Fibroblast of skin of left biceps (primary cell): ENCODE data around the gene MCM3AP.
A peak's percentile ranks its signal among the peaks of the same experiment; 100 is the strongest.
"Not testable (repeated sequence)": the region's sequence is repeated elsewhere in the genome, so short reads cannot be mapped to it uniquely, and the experiment has no call there.

ENCODE experiments used
- DNase-seq, 2 experiments: peaks; one replicate each; pipeline ENCODE4 v3.0.0-alpha.2; 2013; ENCODE audit warnings: low read depth in 2 of 2

MCM3AP gene

GRCh38 chr21:46311568-46311967, 26.2 kb upstream of the MCM3AP start:
- DNase-seq, result no peak

GRCh38 chr21:46310260-46310659, 24.8 kb upstream of the MCM3AP start:
- DNase-seq, result not testable (repeated sequence)

- DNase-seq, result no peak
These were observed 23.0 kb upstream of the MCM3AP start for GRCh38 chr21:46308431-46308830.

- no peak for DNase-seq
These were observed 22.2 kb upstream of the MCM3AP start for GRCh38 chr21:46307625-46308024.

GRCh38 chr21:46304955-46305354, 19.5 kb upstream of the MCM3AP start:
- DNase-seq, result no peak

- no peak for DNase-seq
These were observed 19.0 kb upstream of the MCM3AP start for GRCh38 chr21:46304437-46304836.

GRCh38 chr21:46301759-46302158, 16.3 kb upstream of the MCM3AP start:
- DNase-seq, result no peak

- DNase-seq, result no peak
These were observed 13.8 kb upstream of the MCM3AP start for GRCh38 chr21:46299167-46299566.

GRCh38 chr21:46297338-46298271, 12.2 kb upstream of the MCM3AP start:
- no peak for DNase-seq

- DNase-seq, result peak; percentile 70
These were observed 10.8 kb upstream of the MCM3AP start for GRCh38 chr21:46295996-46296752.

GRCh38 chr21:46295177-46295770, 9.9 kb upstream of the MCM3AP start:
- peak; percentile 50 for DNase-seq

- DNase-seq, result no peak
These were observed 9.3 kb upstream of the MCM3AP start for GRCh38 chr21:46294647-46295176.

GRCh38 chr21:46291561-46291960, 6.2 kb upstream of the MCM3AP start:
- DNase-seq, result no peak

GRCh38 chr21:46289655-46290179, 4.3 kb upstream of the MCM3AP start:
- no peak for DNase-seq

- DNase-seq, result no peak
These were observed 2.1 kb upstream of the MCM3AP start for GRCh38 chr21:46287541-46287940.

GRCh38 chr21:46286648-46287002, 1.2 kb upstream of the MCM3AP start:
- peak; percentile 44 to 49 for DNase-seq

- peak; percentile 79 for DNase-seq
These were observed 593 bp upstream of the MCM3AP start, which contains the start of gene YBEY for GRCh38 chr21:46285761-46286647. YBEY (plus strand) TSS chr21:46286342; CDS start chr21:46286914, 572 bp downstream.

- no peak for DNase-seq
These were observed 678 bp downstream of the MCM3AP start for GRCh38 chr21:46284733-46285132.

GRCh38 chr21:46284077-46284644, 1.2 kb downstream of the MCM3AP start:
- no peak for DNase-seq

- no peak for DNase-seq
These were observed 10.5 kb downstream of the MCM3AP start for GRCh38 chr21:46274797-46275390.
